ENCODE measurements around the gene CCND1.
"Not testable (repeated sequence)": the region's sequence is repeated elsewhere in the genome, so short reads cannot be mapped to it uniquely, and the experiment has no call there.

The CCND1 gene

DNA sequence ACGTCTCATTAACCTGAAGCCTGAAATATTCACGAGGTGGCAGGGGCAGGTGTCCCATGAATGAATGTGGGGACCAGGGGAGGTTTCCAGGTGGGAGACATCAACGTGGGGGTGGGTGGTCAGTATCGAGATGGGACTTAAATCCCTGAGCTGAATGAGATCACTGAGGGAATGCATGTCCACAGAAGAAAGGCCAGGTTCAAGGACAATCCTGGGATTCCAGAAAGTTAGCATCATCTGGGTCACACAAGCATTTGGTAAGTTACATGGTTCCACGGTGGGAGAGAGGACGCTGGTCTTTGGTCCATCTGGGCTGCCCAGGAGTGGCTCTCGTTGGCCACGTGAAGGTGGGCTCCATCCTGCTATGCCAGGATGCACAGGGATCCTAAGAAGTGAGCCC, 22.7 kb upstream of the CCND1 start:
- DNase-seq, result no peak

DNA sequence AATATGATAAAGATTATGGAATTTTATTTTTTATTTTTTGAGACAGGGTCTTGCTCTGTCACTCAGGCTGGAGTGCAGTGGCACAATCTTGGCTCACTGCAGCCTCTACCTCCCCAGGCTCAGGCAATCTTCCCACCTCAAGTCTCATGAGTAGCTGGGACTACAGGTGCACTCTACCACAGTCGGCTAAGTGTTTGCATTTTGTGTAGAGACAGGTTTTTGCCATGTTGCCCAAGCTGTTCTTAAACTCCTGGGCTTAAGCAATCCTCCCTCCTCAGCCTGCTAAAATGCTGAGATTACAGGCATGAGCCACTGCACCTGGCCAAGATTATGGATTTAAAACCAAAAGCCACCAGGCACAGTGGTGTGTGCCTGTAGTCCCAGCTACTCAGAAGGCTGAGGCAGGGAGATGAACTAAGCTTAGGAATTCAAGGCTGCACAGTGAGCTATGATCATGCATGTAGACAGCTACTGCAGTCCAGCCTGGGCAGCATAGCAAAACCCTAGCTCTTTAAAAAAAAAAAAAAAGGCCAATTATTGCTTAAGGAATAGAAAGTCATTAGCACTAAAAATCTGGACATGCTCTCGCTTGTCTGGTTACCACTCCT, 20.2 kb upstream of the CCND1 start:
- DNase-seq, result no peak

DNA sequence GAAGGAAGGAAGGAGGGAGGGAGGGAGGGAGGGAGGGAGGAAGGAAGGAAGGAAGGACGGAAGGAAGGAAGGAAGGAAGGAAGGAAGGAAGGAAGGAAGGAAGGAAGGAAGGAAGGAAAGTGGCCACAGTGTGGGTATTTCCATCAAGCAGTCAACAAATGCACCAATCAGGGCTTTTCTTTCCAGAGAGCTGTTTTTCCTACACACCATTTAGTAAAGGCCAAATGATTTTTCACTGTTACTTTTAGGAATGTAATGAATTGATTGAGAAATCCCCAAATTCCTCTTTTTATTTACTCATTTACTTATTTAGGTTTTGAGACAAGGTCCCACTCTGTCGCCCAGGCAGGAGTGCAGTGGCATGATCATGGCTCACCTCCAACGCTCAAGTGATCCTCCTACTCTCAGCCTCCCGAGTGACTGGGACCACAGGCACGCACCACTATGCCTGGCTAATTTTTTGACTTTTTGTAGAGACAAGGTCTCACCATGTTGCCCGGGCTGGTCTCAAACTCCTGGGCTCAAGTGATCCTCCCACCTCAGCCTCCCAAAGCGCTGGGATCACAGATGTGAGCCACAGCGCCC, 18.8 kb upstream of the CCND1 start:
- not testable (repeated sequence) for DNase-seq

DNA sequence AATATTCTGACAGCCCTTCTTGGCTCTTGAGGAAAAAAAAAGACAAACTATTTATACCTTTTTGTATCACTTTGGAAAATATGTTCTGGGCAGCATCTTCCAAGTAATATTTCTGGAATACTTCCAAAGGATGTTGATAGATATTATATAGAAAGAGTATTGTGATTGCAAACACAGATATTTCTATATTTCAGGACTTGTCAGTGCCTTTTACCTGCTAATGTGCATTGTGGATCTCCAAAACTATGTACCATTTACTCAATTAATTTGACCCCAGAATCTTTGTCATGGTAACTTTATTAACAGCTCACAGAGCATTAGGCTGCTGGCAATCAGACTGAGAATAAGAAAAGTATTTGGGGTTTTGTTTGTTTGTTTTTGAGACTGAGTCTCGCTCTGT, 16.7 kb upstream of the CCND1 start:
- DNase-seq, result no peak

DNA sequence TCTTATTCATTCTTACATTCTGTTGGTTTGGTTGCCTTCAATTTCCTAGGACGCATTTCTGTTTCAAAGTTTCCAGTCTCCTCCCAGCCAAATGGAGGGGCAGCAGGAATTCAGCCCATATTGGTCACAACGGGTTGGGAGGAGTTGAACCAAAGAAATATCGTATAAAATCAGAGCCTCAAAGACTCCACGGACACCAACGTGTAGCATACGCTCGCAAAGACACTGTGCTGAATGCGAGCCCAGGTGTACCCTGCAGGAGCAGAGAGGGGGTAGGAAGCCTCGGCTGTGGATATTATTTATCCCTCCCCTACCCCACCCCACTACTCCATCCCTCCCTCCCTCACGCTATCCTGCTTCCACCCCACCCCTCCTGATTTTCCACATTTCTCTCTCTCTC, 15.5 kb upstream of the CCND1 start:
- DNase-seq, result no peak

DNA sequence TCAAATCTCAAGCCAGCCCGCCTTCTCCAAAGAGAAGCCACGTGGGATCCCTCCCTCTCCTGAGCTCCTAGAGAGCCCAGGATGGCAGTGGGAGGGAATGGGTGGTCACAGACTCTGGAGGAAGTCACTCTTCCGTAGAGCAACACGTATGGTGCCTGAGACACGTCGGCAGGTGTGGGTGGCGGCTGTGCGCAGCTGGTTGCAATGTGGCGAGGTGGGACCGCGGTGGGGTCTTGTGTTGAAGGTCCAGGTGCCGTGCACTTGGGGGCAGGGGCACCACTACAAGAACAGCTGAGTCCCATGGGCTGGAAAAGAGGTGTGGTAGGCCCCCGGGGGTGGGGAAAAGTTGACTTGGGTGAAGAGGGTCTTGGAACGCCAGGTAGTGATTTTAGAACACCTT, 13.4 kb upstream of the CCND1 start:
- DNase-seq, result no peak

DNA sequence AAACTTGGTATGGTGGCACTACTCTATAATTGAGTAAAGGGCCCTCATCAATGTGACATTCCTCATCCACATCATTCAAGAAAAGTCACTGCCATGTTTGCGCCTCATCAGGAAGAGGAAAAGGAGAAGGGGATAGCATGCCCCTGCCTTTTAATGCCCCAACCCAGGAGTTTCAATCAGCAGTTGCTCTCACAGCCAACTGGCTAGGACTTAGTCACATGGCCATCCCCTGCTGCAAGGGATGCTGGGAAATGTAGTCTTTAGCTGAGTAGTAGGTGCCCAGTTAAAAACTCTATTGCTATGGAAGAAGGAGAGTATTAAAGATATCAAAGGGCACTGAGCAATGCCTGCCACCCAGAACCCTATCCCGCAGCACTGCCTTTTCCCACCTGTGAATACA, 10.9 kb upstream of the CCND1 start:
- DNase-seq, result no peak

DNA sequence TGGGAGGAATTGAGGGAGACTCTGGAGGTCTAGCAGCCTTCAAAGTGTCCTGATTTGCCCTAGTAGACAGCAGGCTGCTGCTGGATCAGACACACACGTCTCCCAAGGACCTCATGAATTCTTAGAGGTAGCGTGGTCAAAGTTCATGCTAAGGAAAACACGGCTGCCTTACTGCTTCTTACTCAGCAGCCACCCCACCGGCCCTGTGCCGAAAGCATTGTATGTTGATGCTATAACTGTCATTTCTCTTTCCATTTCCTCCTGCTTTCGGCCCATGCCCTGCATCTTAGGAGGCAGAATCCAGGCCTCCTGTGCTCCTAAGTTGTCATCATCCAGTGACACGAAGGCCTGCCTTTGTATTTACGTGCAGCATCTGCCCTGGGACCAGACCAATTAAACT, 10.5 kb upstream of the CCND1 start:
- no peak for DNase-seq

DNA sequence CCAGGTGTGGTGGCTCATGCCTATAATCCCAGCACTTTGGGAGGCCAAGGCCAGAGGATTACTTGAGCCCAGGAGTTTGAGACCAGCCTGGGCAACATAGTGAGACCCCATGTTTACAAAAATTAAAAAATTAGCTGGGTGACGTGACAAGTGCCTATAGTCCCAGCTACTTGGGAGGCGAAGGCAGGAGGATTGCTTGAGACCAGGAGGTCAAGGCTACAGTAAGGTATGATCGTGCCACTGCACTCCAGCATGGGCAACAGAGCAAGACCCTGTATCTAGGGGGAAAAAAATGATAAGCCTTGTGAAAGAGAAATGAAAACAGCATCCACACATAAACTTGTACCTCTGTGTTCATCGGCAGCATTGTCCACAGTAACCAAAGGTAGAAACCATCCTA, 8.1 kb upstream of the CCND1 start:
- DNase-seq, result no peak

DNA sequence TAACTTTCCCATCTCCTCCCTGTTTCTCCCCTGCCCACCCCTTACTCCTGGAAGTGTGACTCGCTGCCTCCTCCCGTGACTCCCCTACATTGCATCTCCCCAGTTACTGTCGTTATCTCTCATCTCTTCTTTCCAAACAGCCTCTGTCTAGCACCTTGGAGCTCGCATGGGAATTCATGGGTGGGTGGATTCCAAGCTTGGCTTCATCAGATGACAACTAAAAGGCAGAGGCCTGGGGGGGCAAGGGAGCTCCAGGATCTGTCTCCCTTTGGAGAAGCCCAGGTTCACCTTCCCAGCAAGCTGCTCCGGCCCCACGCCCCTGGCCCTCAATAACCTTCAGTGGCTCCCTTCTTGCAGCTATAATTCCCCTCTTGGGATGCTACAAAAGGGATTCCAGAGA, 6.9 kb upstream of the CCND1 start:
- DNase-seq, result no peak

DNA sequence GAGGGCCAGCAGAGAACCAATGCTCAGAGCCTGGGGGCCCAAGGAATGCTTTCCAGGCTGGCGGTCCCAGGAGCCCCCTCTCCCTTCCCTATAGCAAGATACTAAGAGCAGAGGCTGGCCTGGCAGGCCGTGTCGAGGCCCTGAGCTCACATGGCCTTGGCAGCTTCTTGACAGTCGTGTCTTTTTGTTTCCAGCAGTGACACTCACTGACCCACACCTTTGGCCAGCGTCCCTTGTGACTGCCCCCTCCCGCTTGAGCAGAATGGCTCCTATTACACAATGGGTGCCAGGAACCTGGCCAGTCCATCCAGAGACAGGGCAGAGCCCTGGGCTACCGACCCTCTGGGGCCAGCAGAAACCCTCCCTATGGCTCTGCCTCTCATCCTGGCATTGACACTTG, 6.4 kb upstream of the CCND1 start:
- no peak for DNase-seq

DNA sequence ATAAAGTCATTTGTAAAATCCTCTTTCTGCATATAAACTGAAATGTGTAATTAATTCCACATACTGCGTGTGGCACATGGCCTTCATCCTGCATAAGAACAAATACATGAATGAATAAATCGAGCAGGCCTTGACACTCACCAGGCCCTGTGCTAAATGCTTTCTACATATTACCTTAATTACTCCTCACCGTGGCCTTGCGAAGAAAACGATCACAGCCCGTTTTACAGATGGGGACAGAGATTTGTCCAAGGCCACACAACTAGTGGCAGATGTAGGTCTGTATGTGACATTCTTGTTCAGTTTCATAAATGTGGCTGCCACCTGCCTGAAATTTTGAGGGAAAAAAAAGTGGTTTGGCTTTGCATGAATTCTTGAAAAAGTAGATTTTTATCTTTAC, 5.8 kb upstream of the CCND1 start:
- no peak for DNase-seq

DNA sequence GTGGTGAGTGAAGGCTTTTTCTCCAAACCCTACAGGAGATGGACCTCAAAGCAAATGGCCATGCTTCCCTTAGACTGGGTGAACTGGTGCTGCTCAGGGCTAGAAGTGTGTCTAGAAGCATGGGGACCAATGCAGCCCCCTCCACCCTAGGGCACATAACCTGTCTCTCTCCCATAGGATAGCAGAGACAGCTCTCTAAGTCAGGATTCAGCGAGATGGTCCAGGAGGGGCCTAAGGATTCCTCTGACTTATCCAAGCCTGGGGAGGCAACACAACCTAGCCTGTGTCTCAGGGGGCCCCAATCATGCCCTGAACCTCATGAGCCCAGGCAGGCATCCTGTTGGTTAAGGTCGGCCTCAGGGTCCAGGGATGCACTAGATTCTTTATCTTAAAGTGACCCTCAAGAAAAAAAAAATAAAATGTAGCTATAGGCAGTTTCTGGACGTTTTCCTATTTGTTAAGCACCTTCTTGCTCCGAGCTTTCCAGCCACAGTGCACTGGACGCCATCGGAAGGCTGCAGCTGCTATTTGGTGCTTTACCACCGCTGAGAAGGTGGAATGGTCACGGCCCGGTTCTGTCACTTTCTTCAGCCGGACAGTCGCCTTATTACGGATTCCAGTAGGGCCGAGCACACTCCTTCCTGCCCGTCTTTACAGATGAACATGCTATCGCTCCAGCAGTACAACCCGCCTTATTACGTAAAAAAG, 5.0 kb upstream of the CCND1 start:
- DNase-seq, result no peak

DNA sequence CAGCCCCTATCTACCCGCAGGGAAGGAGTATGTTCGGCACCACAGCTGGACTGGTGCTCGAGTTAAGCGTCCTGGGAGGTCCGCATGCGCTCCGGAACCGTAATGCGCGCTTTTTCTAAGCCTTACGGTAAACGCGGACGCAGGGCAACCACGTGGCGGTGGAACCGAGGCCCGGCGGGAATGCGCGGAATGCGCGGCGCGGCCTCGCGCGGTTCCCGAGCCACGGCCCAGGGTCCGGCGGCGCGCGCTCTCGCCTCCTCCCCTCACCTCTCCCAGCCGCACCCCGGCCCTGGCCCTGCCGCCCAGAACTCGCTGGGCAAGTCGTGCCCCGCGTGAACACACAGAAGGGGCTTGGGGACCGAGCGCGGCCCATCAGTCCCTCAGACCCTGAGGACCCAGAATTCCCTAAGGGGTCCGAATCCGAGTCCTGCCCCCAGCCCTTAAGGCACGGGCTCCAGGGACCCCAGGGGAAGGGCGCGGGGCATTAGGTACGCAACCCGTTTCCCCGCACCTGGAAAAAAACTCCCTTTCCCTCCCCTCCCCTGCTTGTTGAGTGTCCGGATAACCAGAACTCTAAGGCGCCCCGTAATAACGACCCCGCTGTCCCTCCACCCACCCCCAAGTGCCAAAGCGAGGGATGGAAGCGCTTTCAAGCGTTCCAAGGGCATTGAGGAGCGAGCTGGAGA, 4.3 kb upstream of the CCND1 start:
- DNase-seq, result peak; percentile 10

DNA sequence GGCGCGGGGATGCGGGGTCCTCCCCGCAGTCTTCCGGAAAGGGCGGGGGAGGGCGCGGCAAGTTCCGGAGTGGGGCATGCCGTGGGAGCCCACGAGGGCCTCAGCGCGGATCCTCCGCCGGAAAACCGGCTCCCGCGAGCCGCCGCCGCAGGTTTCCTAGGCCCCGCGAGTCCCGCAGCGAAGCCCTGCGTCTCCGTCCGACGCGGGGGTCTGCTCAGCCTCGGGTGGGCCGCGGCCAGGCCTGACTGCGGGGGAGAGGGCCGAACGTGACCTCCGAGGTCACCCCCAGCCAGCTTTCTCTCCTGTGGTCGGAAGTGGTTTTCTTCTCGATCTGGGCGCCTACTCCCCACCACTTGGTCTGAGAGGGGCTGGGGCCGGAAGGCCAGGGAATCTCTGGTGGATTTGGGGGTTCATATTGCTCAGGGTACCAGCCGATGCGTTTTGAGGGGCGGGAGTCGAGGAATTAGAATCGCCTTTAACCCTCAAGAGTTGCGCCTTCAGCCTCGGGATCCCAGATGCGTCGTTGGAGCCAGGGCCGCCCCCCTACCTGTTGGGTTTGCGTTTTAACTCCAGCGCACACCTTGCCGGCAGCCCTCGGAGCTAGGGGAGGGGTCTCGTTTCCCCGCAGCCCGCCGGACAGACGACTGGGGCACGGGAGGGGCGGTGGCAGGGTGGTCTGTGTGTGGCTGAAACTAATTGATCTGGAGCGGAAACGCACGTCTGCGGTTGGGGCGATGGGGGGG, 3.6 kb upstream of the CCND1 start:
- no peak for DNase-seq

DNA sequence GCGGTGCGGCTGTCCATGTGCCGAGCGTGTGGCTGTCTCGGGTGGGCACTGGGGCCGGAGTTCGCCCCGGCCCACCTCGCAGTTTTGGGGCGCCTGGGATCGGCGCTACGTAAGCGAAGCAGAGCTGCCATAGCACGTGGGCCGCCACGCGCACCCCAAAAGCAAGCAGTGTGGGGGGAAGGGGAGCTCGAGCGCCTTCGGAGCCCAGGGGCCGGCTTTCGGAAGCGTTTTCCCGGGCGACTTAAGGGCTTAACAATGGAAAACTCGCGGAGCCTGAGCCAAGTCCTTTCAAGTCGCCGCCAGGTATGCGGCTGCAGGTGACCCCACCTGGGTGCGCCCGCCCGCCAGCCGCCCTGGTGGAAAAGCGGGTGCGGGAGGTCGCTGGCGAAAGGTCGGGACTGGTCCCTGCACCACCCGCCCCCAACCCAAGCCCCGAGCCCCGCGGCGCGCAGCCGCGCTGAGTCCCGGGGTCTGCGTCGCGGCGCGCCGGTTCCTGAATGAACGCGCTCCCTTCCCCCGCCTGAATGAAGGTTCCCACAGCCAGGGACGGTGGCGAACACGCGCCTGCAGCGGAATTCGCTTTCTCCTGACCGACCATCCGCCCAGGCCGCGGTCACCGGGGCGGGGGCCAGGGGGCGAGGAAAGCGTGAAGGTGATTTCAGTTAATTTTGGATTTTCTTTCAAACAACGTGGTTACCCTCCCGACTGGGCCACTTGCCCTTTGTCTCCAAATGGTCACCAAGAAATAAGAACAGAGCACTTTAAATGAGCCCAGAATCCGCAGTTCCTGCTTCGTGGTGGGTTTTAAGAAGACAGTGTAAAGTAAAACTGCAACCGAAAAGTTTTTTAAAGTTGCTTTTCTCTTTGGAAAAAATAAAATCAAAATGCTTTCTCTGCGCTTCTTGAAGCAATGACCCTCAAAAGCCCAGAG, 2.8 kb upstream of the CCND1 start:
- DNase-seq, result peak; percentile 18

DNA sequence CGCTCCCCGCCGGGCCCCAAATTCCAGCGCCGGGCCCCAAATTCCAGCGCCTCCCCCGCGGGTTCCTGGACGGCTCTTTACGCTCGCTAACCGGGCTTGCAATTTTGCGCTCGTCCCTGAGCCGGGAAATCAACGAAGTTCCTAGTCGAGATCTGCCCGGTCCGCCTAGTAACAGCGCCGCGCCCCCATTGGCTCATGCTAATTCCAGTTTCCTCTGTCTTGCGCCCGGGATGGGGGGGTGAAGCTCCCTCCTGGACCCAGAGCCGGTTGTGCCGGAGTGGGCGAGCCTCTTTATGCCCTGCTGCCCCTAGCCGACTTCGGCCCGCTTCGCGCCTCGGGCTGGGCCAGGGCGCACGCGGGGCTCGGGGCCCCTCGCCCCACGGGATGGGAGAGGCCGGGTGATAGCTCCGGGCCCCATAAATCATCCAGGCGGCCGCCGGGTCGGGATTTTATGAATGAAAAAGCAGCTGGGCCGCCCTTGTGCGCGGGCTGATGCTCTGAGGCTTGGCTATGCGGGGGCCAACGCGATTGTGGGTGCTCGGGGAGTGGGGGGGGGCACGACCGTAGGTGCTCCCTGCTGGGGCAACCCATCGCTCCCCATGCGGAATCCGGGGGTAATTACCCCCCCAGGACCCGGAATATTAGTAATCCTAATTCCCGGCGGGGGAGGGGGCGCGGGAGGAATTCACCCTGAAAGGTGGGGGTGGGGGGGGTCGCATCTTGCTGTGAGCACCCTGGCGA, 1.8 kb upstream of the CCND1 start:
- DNase-seq, result peak; percentile 70

DNA sequence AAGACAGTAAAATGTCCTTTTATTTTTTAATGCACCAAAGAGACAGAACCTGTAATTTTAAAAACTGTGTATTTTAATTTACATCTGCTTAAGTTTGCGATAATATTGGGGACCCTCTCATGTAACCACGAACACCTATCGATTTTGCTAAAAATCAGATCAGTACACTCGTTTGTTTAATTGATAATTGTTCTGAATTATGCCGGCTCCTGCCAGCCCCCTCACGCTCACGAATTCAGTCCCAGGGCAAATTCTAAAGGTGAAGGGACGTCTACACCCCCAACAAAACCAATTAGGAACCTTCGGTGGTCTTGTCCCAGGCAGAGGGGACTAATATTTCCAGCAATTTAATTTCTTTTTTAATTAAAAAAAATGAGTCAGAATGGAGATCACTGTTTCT, 1.1 kb upstream of the CCND1 start:
- DNase-seq, result no peak

DNA sequence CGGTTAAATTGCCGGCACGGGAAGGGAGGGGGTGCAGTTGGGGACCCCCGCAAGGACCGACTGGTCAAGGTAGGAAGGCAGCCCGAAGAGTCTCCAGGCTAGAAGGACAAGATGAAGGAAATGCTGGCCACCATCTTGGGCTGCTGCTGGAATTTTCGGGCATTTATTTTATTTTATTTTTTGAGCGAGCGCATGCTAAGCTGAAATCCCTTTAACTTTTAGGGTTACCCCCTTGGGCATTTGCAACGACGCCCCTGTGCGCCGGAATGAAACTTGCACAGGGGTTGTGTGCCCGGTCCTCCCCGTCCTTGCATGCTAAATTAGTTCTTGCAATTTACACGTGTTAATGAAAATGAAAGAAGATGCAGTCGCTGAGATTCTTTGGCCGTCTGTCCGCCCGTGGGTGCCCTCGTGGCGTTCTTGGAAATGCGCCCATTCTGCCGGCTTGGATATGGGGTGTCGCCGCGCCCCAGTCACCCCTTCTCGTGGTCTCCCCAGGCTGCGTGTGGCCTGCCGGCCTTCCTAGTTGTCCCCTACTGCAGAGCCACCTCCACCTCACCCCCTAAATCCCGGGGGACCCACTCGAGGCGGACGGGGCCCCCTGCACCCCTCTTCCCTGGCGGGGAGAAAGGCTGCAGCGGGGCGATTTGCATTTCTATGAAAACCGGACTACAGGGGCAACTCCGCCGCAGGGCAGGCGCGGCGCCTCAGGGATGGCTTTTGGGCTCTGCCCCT, 529 bp upstream of the CCND1 start:
- no peak for DNase-seq

DNA sequence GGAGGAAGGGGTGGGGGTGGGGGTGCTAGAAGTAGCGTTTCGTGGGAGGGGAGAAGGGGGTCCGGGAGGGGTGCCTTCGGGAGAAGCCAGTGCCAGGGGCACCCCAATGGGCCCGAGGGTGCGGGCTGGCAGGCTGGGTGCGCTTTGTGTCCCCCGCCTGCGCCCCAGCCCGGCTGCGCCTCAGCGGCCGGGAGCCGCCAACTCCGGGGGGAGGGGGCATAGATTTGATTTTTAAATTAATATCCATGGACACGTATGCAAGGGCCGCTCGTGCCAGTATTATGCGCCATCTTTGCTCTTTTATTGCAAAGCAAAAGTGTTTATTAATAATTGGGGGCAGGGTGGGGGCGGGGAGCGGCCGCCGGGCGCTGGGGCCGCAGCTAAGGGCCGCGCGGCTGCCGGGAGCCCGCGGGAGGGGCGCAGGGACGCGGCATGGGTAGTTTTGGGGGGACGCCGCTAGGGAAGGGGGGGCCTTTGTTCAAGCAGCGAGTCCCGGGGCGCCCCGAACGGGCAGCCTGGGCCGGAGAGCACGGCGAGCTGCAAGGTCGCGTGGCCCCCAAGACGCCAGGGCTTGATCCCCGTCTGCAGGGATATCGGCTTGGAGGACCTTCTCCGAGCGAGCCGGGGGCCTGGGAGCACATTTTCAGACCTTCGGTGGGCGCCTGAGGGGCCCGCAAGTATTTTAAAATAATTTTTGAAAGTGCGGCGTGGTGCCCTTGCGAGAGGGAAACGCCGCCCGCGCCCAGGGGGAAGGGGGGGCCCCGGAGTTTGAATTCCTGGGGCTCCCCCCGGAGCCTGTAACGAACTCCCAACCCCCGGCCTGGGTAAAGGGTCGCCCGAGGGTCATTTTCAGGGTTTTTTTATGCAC, 959 bp downstream of the CCND1 start:
- DNase-seq, result no peak

Measured in NCI-H146 (cell line).